ENCODE results near the gene MAP3K12. TPM values are rescaled to one million over a fixed set of nuclear protein-coding genes. Genes with fewer than 3 reads are reported as not detected.

The MAP3K12 gene
- total and polyA plus RNA-seq, 2 of the 13 experiments (the other 11 are each of a cell fraction or from before 2014, with no cell fraction given), result 0.20 to 1.1 TPM

- in situ Hi-C loops (cut with HindIII; ENCODE audit: extremely low pct_ligation_motif_present, low pct_unique_long_range_greater_than_20kb), result no loop called here
- Histone ChIP-seq H3K4me3 (replicated peaks in 1 of 3; ENCODE audit: insufficient read depth in 1 of 3, low read depth in 2 of 3, low read length in 3 of 3) (no peak overlapping the region), H3K9me3 (ENCODE audit: low read length) (no peaks in the 10 kb centered on the region), H3K4me1 (ENCODE audit: insufficient read depth, low read length) (no peaks in the 10 kb centered on the region), H3K4me2 (ENCODE audit: low read depth, low read length) (no peak overlapping the region), H3K9ac (ENCODE audit: insufficient read depth, low read depth, low read length) (no peak overlapping the region), H2AFZ (ENCODE audit: low read length) (no peak overlapping the region), H4K20me1 (ENCODE audit: insufficient read depth, low read length) (peaks cover 7% of the 10 kb centered on the region; the same call in 1 of the 2 replicates), H3K27ac (ENCODE audit: extremely low read length, insufficient read depth, low read length) (no peak overlapping the region), H3K36me3 (replicated peaks in 1 of 2; ENCODE audit: control insufficient read depth in 1 of 2, insufficient read depth in 2 of 2, low read length in 2 of 2) (peaks cover 9 to 32% of the 10 kb centered on the region in 2 experiments), H3K79me2 (ENCODE audit: insufficient read depth, low read length) (no peaks in the 10 kb centered on the region), H3K27me3 (ENCODE audit: control insufficient read depth in 1 of 2, insufficient read depth in 2 of 2, low read length in 2 of 2) (no peaks in the 10 kb centered on the region)
- POLR2A ChIA-PET, result interaction anchor here (1.0 to 4.2 kb wide), 4 partner anchors 8 to 24 kb away, joined by 3 to 58 read pairs (median 16); partner anchors contain the start of genes MAP3K12 and TARBP2
- 97% methylated on average over 4 of the region's 4 CpGs for WGBS (ENCODE audit: low lambda C conversion rate)
- CTCF ChIA-PET (ENCODE audit: low intra/inter-chr PET ratio, low total read pairs), result no interaction called here
- DNase-seq (ENCODE audit: low spot score), result no peak
- ATAC-seq, result no peak
- no peak for TF ChIP-seq ZNF644 (CRISPR knock-in tag; IDR thresholded peaks at IDR 0.05; ENCODE audit: low read depth)
- peak; percentile 56; the same call in 1 of the 2 replicates for TF ChIP-seq POLR2AphosphoS2 (IDR thresholded peaks at IDR 0.05; ENCODE audit: low read depth, low read length)
- TF ChIP-seq ZNF619 (CRISPR knock-in tag; IDR thresholded peaks at IDR 0.05), result no peak
- no peak for TF ChIP-seq E2F2 (CRISPR knock-in tag; IDR thresholded peaks at IDR 0.05; ENCODE audit: borderline replicate concordance)
- TF ChIP-seq REPIN1 (CRISPR knock-in tag; IDR thresholded peaks at IDR 0.05; ENCODE audit: borderline replicate concordance, low read depth), result 0 out of 2 replicates have a peak, but pooled peaks have one; percentile 5
- 0 out of 2 replicates have a peak, but pooled peaks have one; percentile 72 for TF ChIP-seq ZC3H4 (CRISPR knock-in tag; IDR thresholded peaks at IDR 0.05; ENCODE audit: borderline replicate concordance)
- TF ChIP-seq RBM22 (optimal IDR thresholded peaks at IDR 0.05; ENCODE audit: low read length), result peak; percentile 8
- TF ChIP-seq U2AF1 (optimal IDR thresholded peaks at IDR 0.05; ENCODE audit: low read depth, low read length), result no peak
- peak; percentile 22 for TF ChIP-seq POLR2G (IDR thresholded peaks at IDR 0.05; ENCODE audit: low read depth, low read length)
- no TSS peak for BruUV-seq (replicated peaks)
- FAIRE-seq, result no peak
- intact Hi-C loops (cut with micrococcal nuclease; ENCODE audit: unreplicated experiment), result no loop called here
Observed at GRCh38 chr12:53483979-53484377, 15.3 kb downstream of the MAP3K12 start.

All from HepG2 (cell line).